ENCODE data around the gene CLMP. TPM values are rescaled to one million over a fixed set of nuclear protein-coding genes. Genes with fewer than 3 reads are reported as not detected.

Gene CLMP
- total and polyA plus RNA-seq, 9 of the 15 experiments (the other 6 are each of a cell fraction or from before 2014, with no cell fraction given): 0.02 to 0.15 (median 0.03) TPM; not detected in 6

- Histone ChIP-seq H4K20me1 (replicated peaks; ENCODE audit: control insufficient read depth, insufficient read depth, low read length) (no peaks in the 10 kb centered on the region), H3K4me1 (replicated peaks in 1 of 2; ENCODE audit: control insufficient read depth in 2 of 2, insufficient read depth in 2 of 2, low read length in 2 of 2) (no peaks in the 10 kb centered on the region), H3K27ac (ENCODE audit: extremely low read depth, low read depth, low read length) (no peak overlapping the region), H3K36me3 (ENCODE audit: control insufficient read depth, insufficient read depth, low read length) (no peaks in the 10 kb centered on the region), H3K4me2 (ENCODE audit: insufficient read depth, low read length) (no peak overlapping the region), H3K79me2 (ENCODE audit: control insufficient read depth, insufficient read depth, low read length) (no peaks in the 10 kb centered on the region), H2AFZ (ENCODE audit: low read depth, low read length) (no peak overlapping the region), H3K27me3 (ENCODE audit: control insufficient read depth in 2 of 2, insufficient read depth in 2 of 2, low read length in 2 of 2) (peaks cover 2 to 13% of the 10 kb centered on the region in 2 experiments; a peak in 3 of 5 replicates), H3K4me3 (no peak overlapping the region), H3K9ac (ENCODE audit: insufficient read depth in 1 of 2, low read depth in 2 of 2, low read length in 2 of 2) (no peak overlapping the region), H3K9me3 (replicated peaks; ENCODE audit: control insufficient read depth, insufficient read depth, low read depth, low read length) (no peaks in the 10 kb centered on the region), H3K9me1 (ENCODE audit: control insufficient read depth, insufficient read depth, low read length) (no peaks in the 10 kb centered on the region)
- no TSS peak for BruUV-seq (replicated peaks)
- no peak for FAIRE-seq
- ATAC-seq: no peak
- DNase-seq (ENCODE audit: extremely low read depth in 1 of 4, low spot score in 3 of 4): no peak
- WGBS (ENCODE audit: insufficient coverage, low coverage, missing lambda C conversion rate): 2% methylated on average over 3 of the region's 3 CpGs
- in situ Hi-C loops (cut with MboI): no loop called here
- CTCF ChIA-PET (ENCODE audit: low intra/inter-chr PET ratio): no interaction called here
- POLR2A ChIA-PET: no interaction called here
- TF ChIP-seq ASH1L (IDR thresholded peaks at IDR 0.05; ENCODE audit: borderline replicate concordance, low read depth, partially characterized antibody) (no peak), E4F1 (CRISPR knock-in tag; IDR thresholded peaks at IDR 0.05; ENCODE audit: borderline replicate concordance) (no peak), HMG20A (CRISPR knock-in tag; conservative IDR thresholded peaks at IDR 0.05) (no peak), ZNF212 (CRISPR knock-in tag; IDR thresholded peaks at IDR 0.05) (no peak), ZNF384 (IDR thresholded peaks at IDR 0.05; ENCODE audit: low read depth, low read length) (no peak), RUNX1 (IDR thresholded peaks at IDR 0.05; ENCODE audit: low read depth) (no peak), ESRRA (IDR thresholded peaks at IDR 0.05; ENCODE audit: borderline replicate concordance, low read depth) (no peak), ELF4 (CRISPR knock-in tag; IDR thresholded peaks at IDR 0.05) (no peak)
- intact Hi-C loops (cut with micrococcal nuclease): no loop called here
Observed at GRCh38 chr11:123231777-123232176, 36.7 kb upstream of the CLMP start.

All from K562 (cell line).